HEK293T (cell line): ENCODE results near the gene DHX34.

ENCODE experiments used
- CTCF ChIA-PET: fragments of 350-600 bp; formaldehyde crosslinking; extraction: SDS; loops from one replicate; lab custom pipeline; 2021; ENCODE audit warnings: antibody characterized with exemption, inconsistent platforms; lab: Yijun Ruan, JAX
- POLR2A ChIA-PET: fragments of 350-600 bp; formaldehyde crosslinking; extraction: SDS; loops from one replicate; lab custom pipeline; 2020; ENCODE audit warnings: antibody characterized with exemption, inconsistent platforms; lab: Yijun Ruan, JAX
- DNase-seq: peaks from one replicate; pipeline ENCODE4 v3.0.0; 2012; ENCODE audit warnings: mixed read lengths; ENCODE audit errors: extremely low spot score
- ARNT ChIP-seq: fragments of 450-650 bp; IDR thresholded peaks from 2 replicates; pipeline ENCODE4 v1.6.1; 2017; ENCODE audit warnings: mild to moderate bottlenecking
- BHLHE40 ChIP-seq: fragments of 450-650 bp; IDR thresholded peaks from 2 replicates; pipeline ENCODE4 v1.6.1; 2016; ENCODE audit warnings: mild to moderate bottlenecking, moderate library complexity, borderline replicate concordance
- CTBP1 ChIP-seq: fragments of 450-650 bp; IDR thresholded peaks from 2 replicates; pipeline ENCODE4 v1.6.1; 2016; ENCODE audit warnings: borderline replicate concordance
- ELF4 ChIP-seq: fragments of 450-650 bp; IDR thresholded peaks from 2 replicates; pipeline ENCODE4 v1.6.1; 2017; ENCODE audit warnings: antibody characterized with exemption
- FOXA1 ChIP-seq: fragments of 450-650 bp; IDR thresholded peaks from 2 replicates; pipeline ENCODE4 v1.6.1; 2016; ENCODE audit warnings: mild to moderate bottlenecking
- FOXK2 ChIP-seq: fragments of 450-650 bp; IDR thresholded peaks from 2 replicates; pipeline ENCODE4 v1.6.1; 2016; ENCODE audit warnings: mild to moderate bottlenecking
- FOXM1 ChIP-seq: fragments of 450-650 bp; IDR thresholded peaks from 2 replicates; pipeline ENCODE4 v1.6.1; 2017; ENCODE audit warnings: mild to moderate bottlenecking, borderline replicate concordance
- HDGF ChIP-seq: fragments of 450-650 bp; IDR thresholded peaks from 2 replicates; pipeline ENCODE4 v1.6.1; 2017; ENCODE audit warnings: antibody characterized with exemption, borderline replicate concordance
- L3MBTL2 ChIP-seq: fragments of 450-650 bp; conservative IDR thresholded peaks from 2 replicates; pipeline ENCODE4 v1.6.1; 2016; ENCODE audit warnings: mild to moderate bottlenecking
- LEF1 ChIP-seq: fragments of 450-650 bp; IDR thresholded peaks from 2 replicates; pipeline ENCODE4 v1.6.1; 2017; ENCODE audit warnings: mild to moderate bottlenecking, borderline replicate concordance
- NFRKB ChIP-seq: fragments of 450-650 bp; IDR thresholded peaks from 2 replicates; pipeline ENCODE4 v1.6.1; 2016; ENCODE audit warnings: mild to moderate bottlenecking, moderate library complexity
- PKNOX1 ChIP-seq: fragments of 450-650 bp; IDR thresholded peaks from 2 replicates; pipeline ENCODE4 v1.6.1; 2016
- SP1 ChIP-seq: fragments of 450-650 bp; IDR thresholded peaks from 2 replicates; pipeline ENCODE4 v1.6.1; 2017
- SUZ12 ChIP-seq: fragments of 450-650 bp; IDR thresholded peaks from 2 replicates; pipeline ENCODE4 v1.6.1; 2016; ENCODE audit warnings: mild to moderate bottlenecking
- TARDBP ChIP-seq: fragments of 450-650 bp; IDR thresholded peaks from 2 replicates; pipeline ENCODE4 v1.6.1; 2016
- ZNF384 ChIP-seq: fragments of 450-650 bp; IDR thresholded peaks from 2 replicates; pipeline ENCODE4 v1.6.1; 2016

The DHX34 gene

GRCh38 chr19:47350630-47351029, 1.5 kb downstream of the DHX34 start:
- no peak for DNase-seq
- no peak for TF ChIP-seq ARNT
- TF ChIP-seq NFRKB = no peak
- no peak for TF ChIP-seq BHLHE40
- no peak for TF ChIP-seq FOXA1
- TF ChIP-seq SUZ12 = no peak
- ChIA-PET POLR2A (interaction anchor here (1.0 kb wide), 1 partner anchor 12 kb away, joined by 3 read pairs; no protein-coding TSS in a partner anchor), CTCF (interaction anchor here (1.5 kb wide), 1 partner anchor 27 kb away, joined by 4 read pairs; no protein-coding TSS in a partner anchor)

- ChIA-PET POLR2A (interaction anchor here (1.4 kb wide), 1 partner anchor 76 kb away, joined by 3 read pairs; no protein-coding TSS in a partner anchor), CTCF (interaction anchor here (1.5 kb wide), 1 partner anchor 26 kb away, joined by 4 read pairs; no protein-coding TSS in a partner anchor)
- DNase-seq = peak; percentile 68
- TF ChIP-seq PKNOX1 = no peak
- no peak for TF ChIP-seq FOXA1
- no peak for TF ChIP-seq CTBP1
- TF ChIP-seq ZNF384 = no peak
- TF ChIP-seq LEF1 = no peak
- TF ChIP-seq ARNT = no peak
- TF ChIP-seq SP1 = no peak
- TF ChIP-seq NFRKB = no peak
- TF ChIP-seq HDGF = no peak
- TF ChIP-seq L3MBTL2 = no peak
- no peak for TF ChIP-seq SUZ12
- TF ChIP-seq ELF4 = no peak
- no peak for TF ChIP-seq BHLHE40
- TF ChIP-seq FOXM1 = no peak
- no peak for TF ChIP-seq FOXK2
Observed at GRCh38 chr19:47351548-47351947, 2.4 kb downstream of the DHX34 start.

GRCh38 chr19:47352095-47352494, 3.0 kb downstream of the DHX34 start:
- DNase-seq = no peak
- POLR2A ChIA-PET = interaction anchor here (1.4 kb wide), 1 partner anchor 76 kb away, joined by 3 read pairs; no protein-coding TSS in a partner anchor
- CTCF ChIA-PET = no interaction called here
- TF ChIP-seq ZNF384 (no peak), SP1 (no peak), ELF4 (no peak), PKNOX1 (no peak), SUZ12 (no peak), BHLHE40 (no peak), FOXA1 (no peak), CTBP1 (no peak), L3MBTL2 (no peak), LEF1 (no peak), FOXK2 (no peak), ARNT (no peak), HDGF (no peak), FOXM1 (no peak), TARDBP (no peak), NFRKB (no peak)

GRCh38 chr19:47353307-47353712, 4.2 kb downstream of the DHX34 start:
- POLR2A ChIA-PET = no interaction called here
- TF ChIP-seq SP1 (no peak), ELF4 (no peak), SUZ12 (no peak), L3MBTL2 (no peak), FOXM1 (no peak), HDGF (no peak), PKNOX1 (no peak), FOXA1 (no peak), LEF1 (no peak), FOXK2 (no peak), ZNF384 (no peak), NFRKB (no peak), ARNT (no peak), CTBP1 (no peak), BHLHE40 (no peak), TARDBP (no peak)
- CTCF ChIA-PET = interaction anchor here (0.5 kb wide), 1 partner anchor 9 kb away, joined by 3 read pairs; no protein-coding TSS in a partner anchor
- no peak for DNase-seq

- ChIA-PET CTCF (no interaction called here), POLR2A (interaction anchor here (1.1 kb wide), 1 partner anchor 8 kb away, joined by 3 read pairs; no protein-coding TSS in a partner anchor)
- no peak for DNase-seq
- TF ChIP-seq NFRKB = no peak
Observed at GRCh38 chr19:47356900-47357299, 7.8 kb downstream of the DHX34 start.
